ENCODE measurements around the gene ALDH1L1.
A peak's percentile ranks its signal among the peaks of the same experiment; 100 is the strongest.
"Not testable (repeated sequence)": the region's sequence is repeated elsewhere in the genome, so short reads cannot be mapped to it uniquely, and the experiment has no call there.

The ALDH1L1 gene

GRCh38 chr3:126098391-126098858 lies 82.0 kb downstream of the ALDH1L1 start:
- Histone ChIP-seq H3K36me3 (ENCODE audit: insufficient read depth, low read length) (no peaks in the 10 kb centered on the region), H3K9ac (ENCODE audit: low read depth, low read length) (no peak overlapping the region), H3K9me3 (ENCODE audit: control insufficient read depth, insufficient read depth, low read length) (peaks cover 6% of the 10 kb centered on the region; the same call in 1 of the 2 replicates), H3K4me1 (ENCODE audit: insufficient read depth, low read length) (no peaks in the 10 kb centered on the region)

GRCh38 chr3:126097801-126098200 lies 82.6 kb downstream of the ALDH1L1 start:
- H3K9me3 ChIP-seq (ENCODE audit: control insufficient read depth, insufficient read depth, low read length) = peaks cover 7% of the 10 kb centered on the region
- no peaks in the 10 kb centered on the region for H3K36me3 ChIP-seq (ENCODE audit: insufficient read depth, low read length)

GRCh38 chr3:126096274-126096673 lies 84.1 kb downstream of the ALDH1L1 start:
- not testable (repeated sequence) for H3K9ac ChIP-seq (ENCODE audit: low read depth, low read length); H3K4me1 ChIP-seq (ENCODE audit: insufficient read depth, low read length); H3K36me3 ChIP-seq (ENCODE audit: insufficient read depth, low read length)
- H3K9me3 ChIP-seq (ENCODE audit: control insufficient read depth, insufficient read depth, low read length) = peaks cover 12% of the 10 kb centered on the region

More at GRCh38 chr3:126097801-126098200, 82.6 kb downstream of the ALDH1L1 start:
- H3K4me1 ChIP-seq (ENCODE audit: insufficient read depth, low read length) = no peaks in the 10 kb centered on the region
- no peak overlapping the region for H3K9ac ChIP-seq (ENCODE audit: low read depth, low read length)

GRCh38 chr3:126092128-126092527 lies 88.3 kb downstream of the ALDH1L1 start:
- H3K9me3 ChIP-seq (ENCODE audit: control insufficient read depth, insufficient read depth, low read length) = peaks cover 24% of the 10 kb centered on the region
- H3K9ac ChIP-seq (ENCODE audit: low read depth, low read length); H3K36me3 ChIP-seq (ENCODE audit: insufficient read depth, low read length); H3K4me1 ChIP-seq (ENCODE audit: insufficient read depth, low read length): not testable (repeated sequence)

- peaks cover 22% of the 10 kb centered on the region for H3K9me3 ChIP-seq (ENCODE audit: control insufficient read depth, insufficient read depth, low read length)
- no peak overlapping the region for H3K9ac ChIP-seq (ENCODE audit: low read depth, low read length)
- no peaks in the 10 kb centered on the region for H3K4me1 ChIP-seq (ENCODE audit: insufficient read depth, low read length)
- no peaks in the 10 kb centered on the region for H3K36me3 ChIP-seq (ENCODE audit: insufficient read depth, low read length)
These were observed 92.7 kb downstream of the ALDH1L1 start for GRCh38 chr3:126087552-126088175.

DNA sequence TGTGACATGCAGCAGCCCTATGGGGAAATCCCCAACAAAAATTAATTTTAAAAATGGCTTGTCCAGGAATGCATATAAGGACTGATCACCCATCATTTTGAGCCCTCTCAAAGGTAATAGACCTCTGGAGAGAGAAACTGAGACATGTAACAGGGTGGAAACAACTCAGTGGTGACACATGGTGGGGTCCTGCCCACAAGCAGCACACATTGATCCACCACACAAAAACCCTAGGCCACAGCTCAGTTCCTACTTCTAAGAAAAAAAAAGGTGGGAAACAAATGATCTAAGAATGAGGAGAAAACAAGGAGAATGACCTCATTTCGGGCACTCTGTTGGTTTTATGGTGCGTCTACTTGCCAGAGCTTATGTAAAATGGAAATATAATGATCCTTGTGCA lies 94.5 kb downstream of the ALDH1L1 start:
- no peak overlapping the region for H3K9ac ChIP-seq (ENCODE audit: low read depth, low read length)
- H3K9me3 ChIP-seq (ENCODE audit: control insufficient read depth, insufficient read depth, low read length) = peaks cover 16% of the 10 kb centered on the region
- no peaks in the 10 kb centered on the region for H3K36me3 ChIP-seq (ENCODE audit: insufficient read depth, low read length)
- H3K4me1 ChIP-seq (ENCODE audit: insufficient read depth, low read length) = no peaks in the 10 kb centered on the region

GRCh38 chr3:126085276-126085675 lies 95.1 kb downstream of the ALDH1L1 start:
- H3K9ac ChIP-seq (ENCODE audit: low read depth, low read length) = no peak overlapping the region
- no peaks in the 10 kb centered on the region for H3K36me3 ChIP-seq (ENCODE audit: insufficient read depth, low read length)
- H3K4me1 ChIP-seq (ENCODE audit: insufficient read depth, low read length) = no peaks in the 10 kb centered on the region
- H3K9me3 ChIP-seq (ENCODE audit: control insufficient read depth, insufficient read depth, low read length) = peaks cover 12% of the 10 kb centered on the region

DNA sequence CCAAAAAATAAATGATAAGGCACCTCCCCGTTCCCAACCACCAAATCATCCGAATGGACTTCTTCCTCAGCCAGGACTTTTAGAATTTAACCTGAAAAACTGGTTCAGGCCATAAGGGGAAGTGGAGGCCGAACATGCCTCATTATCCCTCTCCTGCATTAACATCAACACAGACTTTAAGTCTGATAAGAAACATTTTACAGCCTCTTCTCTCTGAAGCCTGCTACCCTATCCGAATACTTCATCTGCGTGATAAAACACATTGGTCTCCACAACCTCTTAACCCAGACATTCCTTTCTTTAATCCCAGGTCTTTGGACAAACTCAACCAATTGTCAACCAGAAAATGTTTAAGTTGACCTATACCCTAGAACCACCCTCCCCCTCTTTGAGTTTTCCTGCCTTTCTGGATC lies 95.6 kb downstream of the ALDH1L1 start:
- no peaks in the 10 kb centered on the region for H3K4me1 ChIP-seq (ENCODE audit: insufficient read depth, low read length)
- H3K9me3 ChIP-seq (ENCODE audit: control insufficient read depth, insufficient read depth, low read length) = peaks cover 12% of the 10 kb centered on the region
- H3K36me3 ChIP-seq (ENCODE audit: insufficient read depth, low read length) = no peaks in the 10 kb centered on the region
- peak overlapping the region; percentile 95; the same call in 1 of the 2 replicates for H3K9ac ChIP-seq (ENCODE audit: low read depth, low read length)

GRCh38 chr3:126083913-126084767 lies 96.2 kb downstream of the ALDH1L1 start, which contains the start of gene SLC41A3:
TSS of gene SLC41A3 (minus strand) at chr3:126084124. CDS start at chr3:126068219, 15,905 bp downstream.
- peak within 1 kb of the TSS; percentile 95 for H3K9ac ChIP-seq (ENCODE audit: low read depth, low read length)
- H3K9me3 ChIP-seq (ENCODE audit: control insufficient read depth, insufficient read depth, low read length) = peaks cover 12% of the 10 kb centered on the region
- no peaks in the 10 kb centered on the region for H3K36me3 ChIP-seq (ENCODE audit: insufficient read depth, low read length)
- H3K4me1 ChIP-seq (ENCODE audit: insufficient read depth, low read length) = no peaks in the 10 kb centered on the region

DNA sequence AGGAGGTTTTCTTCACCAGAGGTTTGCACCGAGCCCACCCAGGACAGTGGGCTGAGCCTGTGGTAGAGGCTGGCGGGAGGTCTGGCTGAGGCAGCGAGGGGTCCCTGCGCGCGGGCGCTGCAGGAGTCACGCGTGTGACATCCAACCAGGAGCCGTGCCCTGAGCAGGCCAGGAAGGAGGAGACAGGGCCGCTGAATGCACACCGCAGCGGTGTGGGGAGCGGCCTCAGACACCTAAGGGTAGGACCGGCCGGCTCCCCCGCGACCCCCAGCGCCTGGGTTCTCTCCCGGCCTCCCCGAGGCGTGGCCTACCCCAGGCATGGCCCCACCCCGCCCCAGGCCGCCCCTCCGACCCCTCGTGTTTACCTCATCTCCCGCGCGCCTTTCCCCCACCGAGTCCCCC lies 96.9 kb downstream of the ALDH1L1 start:
- no peaks in the 10 kb centered on the region for H3K36me3 ChIP-seq (ENCODE audit: insufficient read depth, low read length)
- H3K4me1 ChIP-seq (ENCODE audit: insufficient read depth, low read length) = no peaks in the 10 kb centered on the region
- peak overlapping the region; percentile 95 for H3K9ac ChIP-seq (ENCODE audit: low read depth, low read length)
- H3K9me3 ChIP-seq (ENCODE audit: control insufficient read depth, insufficient read depth, low read length) = peaks cover 10% of the 10 kb centered on the region; the same call in 1 of the 2 replicates

- Histone ChIP-seq H3K9ac (ENCODE audit: low read depth, low read length) (peak overlapping the region; percentile 95), H3K4me1 (ENCODE audit: insufficient read depth, low read length) (no peaks in the 10 kb centered on the region), H3K9me3 (ENCODE audit: control insufficient read depth, insufficient read depth, low read length) (peaks cover 7% of the 10 kb centered on the region; the same call in 1 of the 2 replicates), H3K36me3 (ENCODE audit: insufficient read depth, low read length) (no peaks in the 10 kb centered on the region)
These were observed 97.3 kb downstream of the ALDH1L1 start for GRCh38 chr3:126083138-126083445.

DNA sequence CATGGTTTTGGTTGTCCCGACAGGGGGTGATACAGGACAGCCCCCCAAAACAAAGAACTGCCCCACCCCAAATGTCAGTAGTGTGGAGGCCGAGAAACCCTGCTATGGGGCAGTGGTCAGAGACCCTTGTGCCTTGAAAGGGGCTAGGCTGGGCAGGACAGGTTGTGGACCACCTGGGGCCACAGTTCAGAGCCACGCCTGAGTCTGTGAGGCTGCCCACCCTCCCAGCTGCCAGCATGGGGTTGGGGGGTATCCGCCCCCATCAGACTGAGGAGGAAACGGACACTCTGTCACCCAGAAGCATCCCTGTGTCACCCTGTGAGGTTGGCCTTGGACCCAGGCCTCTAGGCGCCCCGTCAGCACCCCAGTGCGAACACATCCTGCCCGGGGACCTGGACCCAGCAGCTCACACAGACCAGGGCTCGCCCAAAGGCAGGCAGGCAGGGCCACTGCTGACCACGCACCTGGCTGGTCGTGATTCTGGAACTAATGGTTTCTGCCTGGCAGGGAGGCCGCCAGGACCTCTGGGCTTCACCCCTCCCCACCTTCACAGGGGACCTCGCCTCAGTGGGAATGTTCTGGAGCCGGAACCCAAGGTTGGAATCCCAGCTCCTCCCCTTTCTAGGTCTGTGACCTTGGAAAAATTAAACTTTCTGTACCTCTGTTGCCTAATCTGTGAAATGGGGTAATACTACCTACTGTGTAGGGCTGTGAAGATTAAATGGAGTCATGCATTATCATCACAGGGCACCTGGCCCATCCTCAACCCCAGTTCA lies 97.8 kb downstream of the ALDH1L1 start:
- peaks cover 4% of the 10 kb centered on the region; the same call in 1 of the 2 replicates for H3K9me3 ChIP-seq (ENCODE audit: control insufficient read depth, insufficient read depth, low read length)
- H3K36me3 ChIP-seq (ENCODE audit: insufficient read depth, low read length) = no peaks in the 10 kb centered on the region
- H3K9ac ChIP-seq (ENCODE audit: low read depth, low read length) = no peak overlapping the region; the same call in 1 of the 2 replicates
- no peaks in the 10 kb centered on the region for H3K4me1 ChIP-seq (ENCODE audit: insufficient read depth, low read length)

DNA sequence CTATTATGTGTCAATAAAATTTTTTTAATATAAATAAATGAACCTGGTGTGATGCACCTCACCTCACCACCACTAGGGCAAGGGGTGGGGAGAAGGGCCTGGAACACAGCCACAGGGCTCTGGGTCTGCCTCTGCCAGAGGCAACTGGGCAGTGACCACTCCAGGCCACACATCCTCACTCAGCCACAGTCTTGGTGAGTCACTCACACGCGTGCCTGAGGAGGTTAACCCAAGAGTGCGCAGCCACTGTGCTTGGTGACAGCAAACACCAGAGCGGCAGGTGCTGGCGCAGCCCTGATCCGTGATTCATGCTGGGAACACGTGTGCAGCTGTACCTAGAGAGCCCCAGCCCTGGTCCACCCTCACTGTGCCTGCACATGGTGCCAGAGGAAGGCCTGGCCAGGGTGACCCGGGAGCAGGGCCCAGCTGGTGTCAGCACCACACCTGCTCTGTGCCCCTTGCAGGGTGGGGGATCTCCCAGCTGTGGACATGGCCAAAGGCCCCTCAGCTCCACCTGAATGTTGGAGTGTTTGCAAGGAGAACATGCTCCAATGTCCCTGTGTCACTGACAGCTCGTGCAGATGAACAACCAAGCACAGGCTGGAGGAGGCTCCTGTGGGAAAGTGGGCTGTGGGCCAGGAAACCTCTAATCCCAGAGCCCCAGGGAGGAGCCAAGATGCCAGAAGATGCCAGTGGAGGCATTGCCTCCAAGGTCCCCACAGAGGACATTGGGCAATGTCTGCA lies 98.6 kb downstream of the ALDH1L1 start:
- Histone ChIP-seq H3K4me1 (ENCODE audit: insufficient read depth, low read length) (no peaks in the 10 kb centered on the region), H3K36me3 (ENCODE audit: insufficient read depth, low read length) (no peaks in the 10 kb centered on the region), H3K9me3 (ENCODE audit: control insufficient read depth, insufficient read depth, low read length) (peaks cover 4% of the 10 kb centered on the region; the same call in 1 of the 2 replicates), H3K9ac (ENCODE audit: low read depth, low read length) (no peak overlapping the region)

- peaks cover 4% of the 10 kb centered on the region; the same call in 1 of the 2 replicates for H3K9me3 ChIP-seq (ENCODE audit: control insufficient read depth, insufficient read depth, low read length)
- no peaks in the 10 kb centered on the region for H3K36me3 ChIP-seq (ENCODE audit: insufficient read depth, low read length)
- H3K9ac ChIP-seq (ENCODE audit: low read depth, low read length) = no peak overlapping the region
- H3K4me1 ChIP-seq (ENCODE audit: insufficient read depth, low read length) = no peaks in the 10 kb centered on the region
These were observed 99.4 kb downstream of the ALDH1L1 start for GRCh38 chr3:126080970-126081369.

All from ES-I3 (cell line).